Fibroblast of villous mesenchyme (primary cell): Measurements from ENCODE around the gene SPSB4. TPM values are rescaled to one million over a fixed set of nuclear protein-coding genes. Genes with fewer than 3 reads are reported as not detected.

Experiments
- DNase-seq: peaks from one replicate; pipeline ENCODE4 v3.0.0-alpha.2; 2010; ENCODE audit warnings: low read depth
- H3K4me3 ChIP-seq: 2 replicates; pipeline ENCODE4 v1.5.1; 2011; ENCODE audit warnings: low read depth, mild to moderate bottlenecking, low read length
- CTCF ChIP-seq: IDR thresholded peaks from 2 replicates; pipeline ENCODE4 v1.5.1; 2012; ENCODE audit warnings: low read depth, mild to moderate bottlenecking, low read length; ENCODE audit not compliant: insufficient read depth
- total RNA-seq: library from RNA; depleted of rRNA; stranded (reverse); fragments of >200 nt; gene quantifications from 2 replicates; pipeline ENCODE4 v1.2.3, GENCODE V29; 2012

SPSB4 gene
- total RNA-seq, 1 donor, result not detected

GRCh38 chr3:141074529-141074928, 23.4 kb downstream of the SPSB4 start:
- no peak for TF ChIP-seq CTCF
- no peak for DNase-seq
- H3K4me3 ChIP-seq, result no peak overlapping the region

DNA sequence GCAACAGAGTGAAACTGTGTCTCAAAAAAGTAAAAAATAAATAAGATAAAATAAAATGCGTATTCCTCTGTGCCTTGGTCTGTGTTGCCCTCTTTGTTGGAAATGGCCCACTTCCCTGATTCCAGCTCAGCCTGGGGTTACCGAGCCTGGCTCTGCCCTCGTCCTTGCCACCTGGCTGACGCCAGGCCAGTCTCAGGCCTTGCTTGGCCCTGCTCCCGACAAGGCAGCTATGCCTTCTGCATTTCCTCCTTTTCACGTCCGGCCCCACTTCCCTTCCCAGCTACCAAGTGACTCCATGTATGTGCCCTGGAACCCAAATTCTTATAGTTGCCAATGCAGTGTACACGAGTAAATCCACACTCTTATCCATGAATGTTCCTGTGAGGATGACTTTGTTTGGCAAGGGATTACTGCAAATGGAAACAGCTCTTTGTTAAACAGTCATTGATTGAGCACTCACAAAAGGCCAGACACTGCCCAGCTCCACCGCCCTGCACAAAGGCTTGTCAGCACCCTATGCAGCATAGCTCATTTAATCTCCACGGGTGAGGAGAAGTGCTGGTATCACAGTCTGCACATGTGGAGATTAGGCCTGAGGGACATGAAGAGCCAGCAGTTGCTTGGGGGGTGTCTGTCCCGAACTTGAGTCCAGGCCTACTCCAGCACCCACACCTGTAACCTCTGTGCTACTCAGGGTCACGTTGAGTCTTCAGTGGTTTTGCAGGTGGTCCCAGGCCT, 25.1 kb downstream of the SPSB4 start:
- no peak overlapping the region for H3K4me3 ChIP-seq
- DNase-seq, result no peak
- no peak for TF ChIP-seq CTCF

DNA sequence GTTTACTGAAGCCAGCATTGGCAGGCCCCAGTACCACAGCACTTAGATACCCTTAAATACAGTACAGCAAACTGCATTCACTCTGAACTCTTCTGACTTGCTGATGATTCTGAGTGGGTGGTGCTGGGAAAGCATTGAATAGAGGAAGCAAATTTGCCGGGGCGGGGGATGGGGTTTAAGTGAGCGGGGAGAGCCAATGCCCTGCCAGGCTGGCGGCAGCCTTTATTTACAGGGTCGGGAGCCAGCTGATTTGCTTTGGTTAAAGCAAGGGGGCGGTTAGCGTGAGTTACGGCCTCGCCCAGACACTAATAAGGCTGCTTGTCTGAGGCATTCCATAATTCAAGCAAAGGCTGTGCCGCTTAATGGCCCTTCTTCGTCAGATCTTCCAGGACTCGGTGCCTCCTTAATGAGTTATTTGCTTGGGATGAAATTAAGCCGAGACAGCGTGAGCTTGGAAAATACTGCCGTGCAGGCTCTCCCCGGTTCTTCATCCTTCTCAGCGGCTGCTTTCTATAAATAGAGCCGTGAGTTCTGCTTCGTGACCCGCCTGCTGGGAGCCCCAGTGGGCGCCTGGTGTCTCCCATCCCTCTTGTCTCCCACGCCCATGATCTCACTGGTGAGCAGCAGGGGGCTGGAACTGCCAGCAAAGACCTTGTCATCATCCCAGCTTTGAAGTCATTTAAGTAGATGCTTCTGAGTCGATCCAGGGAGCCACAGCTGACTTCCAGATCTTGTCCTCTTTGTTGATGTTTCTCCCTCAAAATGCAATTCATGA, 25.8 kb downstream of the SPSB4 start:
- no peak for TF ChIP-seq CTCF
- peak overlapping the region; percentile 1 for H3K4me3 ChIP-seq
- peak; percentile 20 for DNase-seq

- no peak for TF ChIP-seq CTCF
- DNase-seq, result no peak
- no peak overlapping the region for H3K4me3 ChIP-seq
Measured at GRCh38 chr3:141077631-141078030, 26.5 kb downstream of the SPSB4 start.

GRCh38 chr3:141078200-141078599, 27.1 kb downstream of the SPSB4 start:
- DNase-seq, result no peak
- H3K4me3 ChIP-seq, result no peak overlapping the region
- no peak for TF ChIP-seq CTCF

GRCh38 chr3:141080431-141080830, 29.3 kb downstream of the SPSB4 start:
- TF ChIP-seq CTCF, result no peak
- no peak overlapping the region for H3K4me3 ChIP-seq
- no peak for DNase-seq
